MG63 (cell line): ENCODE measurements around the gene MEGF6. TPM values are rescaled to one million over a fixed set of nuclear protein-coding genes. Genes with fewer than 3 reads are reported as not detected.
A peak's percentile ranks its signal among the peaks of the same experiment; 100 is the strongest.

Experiments used
- DNase-seq: peaks from one replicate; pipeline ENCODE4 v3.0.0-alpha.2; 2020
- H3K27me3 ChIP-seq: fragments of 250-450 bp; sonication (Bioruptor Pico); 2 replicates; pipeline ENCODE4 v1.5.1; 2020; ENCODE audit warnings: mild to moderate bottlenecking, moderate library complexity
- H3K36me3 ChIP-seq: fragments of 250-450 bp; sonication (Bioruptor Pico); 2 replicates; pipeline ENCODE4 v1.5.1; 2020; ENCODE audit warnings: mild to moderate bottlenecking, moderate library complexity
- H3K4me3 ChIP-seq: fragments of 250-450 bp; sonication (Bioruptor Pico); 2 replicates; pipeline ENCODE4 v1.5.1; 2020; ENCODE audit warnings: mild to moderate bottlenecking, moderate library complexity
- H3K9me3 ChIP-seq: fragments of 250-450 bp; sonication (Bioruptor Pico); 2 replicates; pipeline ENCODE4 v1.5.1; 2020; ENCODE audit warnings: mild to moderate bottlenecking, moderate library complexity
- total RNA-seq: library from RNA; depleted of rRNA; stranded (reverse); fragments of >200 nt; shearing (Covaris generic); gene quantifications from 2 replicates; pipeline ENCODE4 v1.2.3, GENCODE V29; 2014; ENCODE audit warnings: low replicate concordance

The MEGF6 gene
- total RNA-seq, 1 experiment from 2014 or later: 198 TPM

- Histone ChIP-seq H3K9me3 (no peaks in the 10 kb centered on the region; the same call in 1 of the 2 replicates), H3K27me3 (no peaks in the 10 kb centered on the region), H3K4me3 (no peak overlapping the region), H3K36me3 (peaks cover 83% of the 10 kb centered on the region)
- DNase-seq: no peak
Observed at GRCh38 chr1:3507636-3508275, 103.6 kb downstream of the MEGF6 start.

DNA sequence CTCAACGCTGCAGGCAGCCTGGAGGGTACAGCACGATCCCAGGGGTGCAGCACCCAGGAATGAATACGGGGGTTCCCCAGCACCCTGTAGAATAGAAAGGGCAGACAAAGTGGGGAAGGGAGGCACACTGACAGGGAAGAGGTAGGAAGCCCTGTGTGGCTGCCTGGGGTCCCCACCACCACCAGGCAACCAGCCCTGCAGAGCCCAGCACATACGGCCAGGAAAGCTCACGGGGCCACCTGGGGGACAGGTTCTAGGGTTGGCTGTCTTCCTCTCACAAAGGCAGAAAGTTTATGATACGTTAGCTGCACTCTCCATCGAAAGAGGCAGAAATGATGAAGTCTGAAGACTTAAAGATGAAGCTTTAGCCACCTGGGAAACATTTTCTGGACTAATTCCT, 104.4 kb downstream of the MEGF6 start:
- H3K27me3 ChIP-seq: no peaks in the 10 kb centered on the region

DNA sequence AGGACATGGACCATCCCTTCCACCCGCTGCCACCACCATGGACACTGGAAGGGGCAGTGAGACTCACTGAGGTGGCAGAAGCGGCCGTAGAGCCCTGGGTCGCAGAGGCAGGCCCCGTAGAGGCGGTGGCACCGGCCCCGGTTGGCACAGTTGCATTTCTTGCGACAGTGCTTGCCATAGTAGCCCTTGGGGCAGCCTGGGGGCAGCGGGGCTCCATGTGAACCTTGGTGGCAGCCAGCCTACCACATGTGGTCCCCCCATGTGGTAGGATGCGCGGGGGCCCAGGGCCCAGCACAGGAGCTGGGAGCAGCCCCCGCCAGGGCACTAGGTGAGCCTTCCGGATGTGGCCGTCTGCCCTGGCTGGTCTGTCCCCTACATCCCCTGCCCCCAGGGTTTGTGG, 105.3 kb downstream of the MEGF6 start:
- H3K9me3 ChIP-seq: no peaks in the 10 kb centered on the region
- H3K27me3 ChIP-seq: no peaks in the 10 kb centered on the region
- H3K36me3 ChIP-seq: peaks cover 77% of the 10 kb centered on the region
- H3K4me3 ChIP-seq: no peak overlapping the region
- no peak for DNase-seq

More for the DNA sequence above, 104.4 kb downstream of the MEGF6 start:
- DNase-seq: no peak
- H3K4me3 ChIP-seq: no peak overlapping the region
- H3K36me3 ChIP-seq: peaks cover 83% of the 10 kb centered on the region
- H3K9me3 ChIP-seq: no peaks in the 10 kb centered on the region

- Histone ChIP-seq H3K27me3 (no peaks in the 10 kb centered on the region; the same call in 1 of the 2 replicates), H3K36me3 (peaks cover 80% of the 10 kb centered on the region), H3K4me3 (no peak overlapping the region), H3K9me3 (no peaks in the 10 kb centered on the region)
- DNase-seq: no peak
Observed at GRCh38 chr1:3505161-3505560, 106.1 kb downstream of the MEGF6 start.

DNA sequence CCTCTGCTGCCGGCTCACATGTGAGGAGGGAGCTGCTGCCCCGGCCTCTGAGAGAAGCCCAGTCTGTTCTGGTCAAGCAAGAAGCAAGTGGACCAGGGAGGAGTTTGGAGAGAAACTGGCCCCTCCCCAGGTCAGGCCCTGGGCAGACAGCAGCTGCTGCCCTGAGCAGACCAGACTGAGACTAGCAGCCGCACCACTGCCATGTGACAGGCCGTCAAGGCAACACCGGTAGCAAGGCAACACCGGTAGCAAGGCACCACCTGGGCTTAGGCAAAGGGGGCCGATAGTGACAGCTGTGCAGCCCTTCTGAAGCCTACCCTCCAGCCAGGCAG, 106.5 kb downstream of the MEGF6 start:
- no peak overlapping the region for H3K4me3 ChIP-seq
- H3K9me3 ChIP-seq: no peaks in the 10 kb centered on the region
- no peaks in the 10 kb centered on the region; the same call in 1 of the 2 replicates for H3K27me3 ChIP-seq
- H3K36me3 ChIP-seq: peaks cover 82% of the 10 kb centered on the region
- peak; percentile 86 for DNase-seq

- peaks cover 84% of the 10 kb centered on the region for H3K36me3 ChIP-seq
- no peak overlapping the region for H3K4me3 ChIP-seq
Observed at GRCh38 chr1:3504151-3504821, 107.0 kb downstream of the MEGF6 start.

GRCh38 chr1:3503525-3503886, 107.8 kb downstream of the MEGF6 start:
- Histone ChIP-seq H3K9me3 (no peaks in the 10 kb centered on the region), H3K36me3 (peaks cover 84% of the 10 kb centered on the region), H3K4me3 (no peak overlapping the region), H3K27me3 (no peaks in the 10 kb centered on the region; the same call in 1 of the 2 replicates)
- DNase-seq: no peak

More at GRCh38 chr1:3504151-3504821, 107.0 kb downstream of the MEGF6 start:
- Histone ChIP-seq H3K27me3 (no peaks in the 10 kb centered on the region; the same call in 1 of the 2 replicates), H3K9me3 (no peaks in the 10 kb centered on the region)
- DNase-seq: peak; percentile 99

- no peaks in the 10 kb centered on the region; the same call in 1 of the 2 replicates for H3K27me3 ChIP-seq
- no peaks in the 10 kb centered on the region for H3K9me3 ChIP-seq
- peaks cover 84% of the 10 kb centered on the region for H3K36me3 ChIP-seq
- no peak for DNase-seq
- H3K4me3 ChIP-seq: no peak overlapping the region
Observed at GRCh38 chr1:3502641-3503524, 108.4 kb downstream of the MEGF6 start.

DNA sequence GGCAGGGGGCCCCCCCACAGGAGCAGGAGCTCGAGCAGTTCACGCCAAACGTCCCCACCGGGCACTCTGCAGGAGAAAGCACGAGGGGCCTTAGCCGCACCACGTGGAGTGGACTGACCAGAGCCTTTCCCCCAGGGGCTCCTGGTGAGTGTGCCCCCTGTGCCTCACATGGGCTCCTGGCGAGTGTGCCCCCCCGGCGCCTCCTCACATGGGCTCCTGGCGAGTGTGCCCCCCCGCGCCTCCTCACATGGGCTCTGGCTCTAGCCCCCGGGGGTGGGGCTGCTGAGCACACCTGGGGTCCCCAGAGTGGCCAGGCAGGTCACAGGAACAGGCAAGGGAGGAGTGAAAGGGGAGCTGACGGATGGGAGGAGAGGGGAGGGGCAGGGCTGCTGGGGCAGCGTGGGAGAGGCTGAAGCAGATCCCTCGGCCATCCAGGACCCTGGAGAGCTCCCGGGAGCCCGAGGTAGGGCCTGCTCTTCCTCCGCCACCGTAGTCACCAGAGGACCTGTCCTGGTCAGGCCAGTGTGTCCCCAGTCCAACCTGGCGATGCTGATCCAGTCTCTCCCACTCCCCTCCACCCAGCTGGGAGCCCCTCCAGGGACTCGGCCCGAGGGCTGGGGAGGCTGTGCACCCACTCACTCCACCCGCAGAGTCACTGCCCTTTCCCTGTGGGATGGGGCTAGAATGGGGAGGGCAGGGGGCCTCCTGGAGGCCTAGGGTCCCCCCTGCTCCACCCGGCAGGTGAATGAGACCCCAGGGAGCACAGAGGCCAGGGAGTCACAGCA, 109.3 kb downstream of the MEGF6 start:
- H3K27me3 ChIP-seq: no peaks in the 10 kb centered on the region; the same call in 1 of the 2 replicates
- no peak overlapping the region for H3K4me3 ChIP-seq
- DNase-seq: peak; percentile 91
- peaks cover 82% of the 10 kb centered on the region for H3K36me3 ChIP-seq
- H3K9me3 ChIP-seq: no peaks in the 10 kb centered on the region

DNA sequence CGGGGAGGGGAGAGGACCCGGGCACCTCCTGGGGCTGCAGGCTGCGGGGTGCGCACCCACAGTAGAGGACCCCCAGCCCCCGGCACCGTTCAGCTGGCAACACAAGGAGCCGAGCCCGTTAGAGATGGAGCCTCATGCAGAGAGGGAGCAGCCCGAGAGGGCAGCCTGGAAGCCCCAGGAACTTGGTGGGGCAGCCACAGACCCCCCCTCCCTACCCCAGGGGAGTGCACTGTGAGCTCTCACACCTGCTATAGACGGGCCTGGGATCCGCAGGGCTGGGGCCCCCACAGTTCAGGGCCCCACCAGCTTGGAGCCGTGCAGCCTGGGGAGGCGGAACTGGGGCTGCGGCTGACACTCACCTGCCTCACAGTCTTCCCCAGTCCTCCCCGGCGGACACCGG, 109.9 kb downstream of the MEGF6 start:
- Histone ChIP-seq H3K9me3 (no peaks in the 10 kb centered on the region), H3K27me3 (no peaks in the 10 kb centered on the region; the same call in 1 of the 2 replicates), H3K4me3 (no peak overlapping the region), H3K36me3 (peaks cover 82% of the 10 kb centered on the region)
- DNase-seq: no peak

- no peak for DNase-seq
- Histone ChIP-seq H3K27me3 (no peaks in the 10 kb centered on the region; the same call in 1 of the 2 replicates), H3K9me3 (no peaks in the 10 kb centered on the region), H3K36me3 (peaks cover 80% of the 10 kb centered on the region), H3K4me3 (no peak overlapping the region)
Observed at GRCh38 chr1:3500265-3500835, 111.0 kb downstream of the MEGF6 start.

- Histone ChIP-seq H3K27me3 (no peaks in the 10 kb centered on the region; the same call in 1 of the 2 replicates), H3K4me3 (no peak overlapping the region), H3K9me3 (no peaks in the 10 kb centered on the region), H3K36me3 (peaks cover 84% of the 10 kb centered on the region)
- no peak for DNase-seq
Observed at GRCh38 chr1:3499611-3500010, 111.7 kb downstream of the MEGF6 start.

GRCh38 chr1:3498986-3499385, 112.3 kb downstream of the MEGF6 start:
- no peaks in the 10 kb centered on the region; the same call in 1 of the 2 replicates for H3K27me3 ChIP-seq
- peaks cover 89% of the 10 kb centered on the region for H3K36me3 ChIP-seq
- no peaks in the 10 kb centered on the region for H3K9me3 ChIP-seq
- DNase-seq: no peak
- H3K4me3 ChIP-seq: no peak overlapping the region

- DNase-seq: no peak
- no peaks in the 10 kb centered on the region; the same call in 1 of the 2 replicates for H3K27me3 ChIP-seq
- no peak overlapping the region for H3K4me3 ChIP-seq
- no peaks in the 10 kb centered on the region for H3K9me3 ChIP-seq
- H3K36me3 ChIP-seq: peaks cover 89% of the 10 kb centered on the region
Observed at GRCh38 chr1:3498246-3498930, 112.9 kb downstream of the MEGF6 start.

GRCh38 chr1:3497521-3497920, 113.8 kb downstream of the MEGF6 start:
- DNase-seq: no peak
- H3K9me3 ChIP-seq: no peaks in the 10 kb centered on the region
- no peak overlapping the region for H3K4me3 ChIP-seq
- H3K36me3 ChIP-seq: peaks cover 86% of the 10 kb centered on the region
- H3K27me3 ChIP-seq: no peaks in the 10 kb centered on the region; the same call in 1 of the 2 replicates
